Endothelial cell (in vitro differentiated cells): ENCODE results near the gene ADARB2. TPM values are rescaled to one million over a fixed set of nuclear protein-coding genes. Genes with fewer than 3 reads are reported as not detected.

ENCODE experiments used
- DNase-seq: peaks from one replicate; pipeline ENCODE4 v3.0.0; 2021; ENCODE audit warnings: low spot score
- H3K27ac Mint-ChIP-seq: one replicate; pipeline ENCODE4 v1.8.0; 2021; ENCODE audit warnings: mixed read lengths, inconsistent platforms; ENCODE audit not compliant: unreplicated experiment
- H3K27me3 Mint-ChIP-seq: one replicate; pipeline ENCODE4 v1.8.0; 2021; ENCODE audit warnings: mild to moderate bottlenecking, moderate library complexity, mixed read lengths, inconsistent platforms; ENCODE audit not compliant: unreplicated experiment
- H3K36me3 Mint-ChIP-seq: one replicate; pipeline ENCODE4 v1.8.0; 2021; ENCODE audit warnings: mild to moderate bottlenecking, low read depth, mixed read lengths, inconsistent platforms; ENCODE audit not compliant: unreplicated experiment
- H3K4me1 Mint-ChIP-seq: one replicate; pipeline ENCODE4 v1.8.0; 2021; ENCODE audit warnings: mild to moderate bottlenecking, mixed read lengths, inconsistent platforms; ENCODE audit not compliant: unreplicated experiment
- H3K4me3 Mint-ChIP-seq: one replicate; pipeline ENCODE4 v1.8.0; 2021; ENCODE audit warnings: mild to moderate bottlenecking, mixed read lengths, inconsistent platforms; ENCODE audit not compliant: unreplicated experiment
- H3K9me3 Mint-ChIP-seq: one replicate; pipeline ENCODE4 v1.8.0; 2021; ENCODE audit warnings: mixed read lengths, inconsistent platforms; ENCODE audit not compliant: unreplicated experiment
- total RNA-seq: library from RNA; stranded (reverse); fragmentation: NEBNext Ultra II Directional; extraction: Animal tissue kit (Norgen Biotek cat#: 25700); gene quantifications from one replicate; pipeline ENCODE4 v1.2.1, GENCODE V29; 2021; ENCODE audit not compliant: unreplicated experiment
- TF ChIP-seq, protein P1 (sequence below): fragments of 200-600 bp; sonication (generic); IDR thresholded peaks from one replicate; pipeline ENCODE4 v1.5.0; 2021; ENCODE audit warnings: antibody characterized with exemption; ENCODE audit not compliant: unreplicated experiment

The ADARB2 gene
- total RNA-seq, 1 donor from 2014 or later, result 54.9 TPM

DNA sequence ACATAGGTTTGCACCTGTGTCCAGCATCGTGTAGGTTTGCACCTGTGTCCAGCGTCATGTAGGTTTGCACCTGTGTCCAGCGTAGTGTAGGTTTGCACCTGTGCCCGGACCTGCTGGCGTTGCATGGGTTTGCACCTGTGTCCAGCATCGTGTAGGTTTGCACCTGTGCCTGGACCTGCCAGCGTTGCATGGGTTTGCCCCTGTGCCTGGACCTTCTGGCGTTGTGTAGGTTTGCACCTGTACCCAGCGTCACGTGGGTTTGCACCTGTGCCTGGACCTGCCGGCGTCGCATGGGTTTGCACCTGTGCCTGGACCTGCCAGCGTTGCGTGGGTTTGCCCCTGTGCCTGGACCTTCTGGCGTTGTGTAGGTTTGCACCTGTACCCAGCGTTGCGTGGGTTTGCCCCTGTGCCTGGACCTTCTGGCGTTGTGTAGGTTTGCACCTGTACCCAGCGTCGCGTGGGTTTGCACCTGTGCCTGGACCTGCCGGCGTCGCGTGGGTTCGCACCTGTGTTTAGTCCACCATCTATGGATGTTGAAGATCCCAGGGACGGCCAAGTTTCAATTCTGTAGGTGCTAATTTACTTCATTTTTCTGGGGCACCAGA is 523.2 kb downstream of the ADARB2 start:
- Mint-ChIP-seq H3K36me3 (peaks cover 20% of the 10 kb centered on the region), H3K4me1 (no peaks in the 10 kb centered on the region), H3K27me3 (peaks cover 11% of the 10 kb centered on the region), H3K4me3 (no peak overlapping the region), H3K27ac (no peak overlapping the region), H3K9me3 (no peaks in the 10 kb centered on the region)
- TF ChIP-seq, protein P1, sequence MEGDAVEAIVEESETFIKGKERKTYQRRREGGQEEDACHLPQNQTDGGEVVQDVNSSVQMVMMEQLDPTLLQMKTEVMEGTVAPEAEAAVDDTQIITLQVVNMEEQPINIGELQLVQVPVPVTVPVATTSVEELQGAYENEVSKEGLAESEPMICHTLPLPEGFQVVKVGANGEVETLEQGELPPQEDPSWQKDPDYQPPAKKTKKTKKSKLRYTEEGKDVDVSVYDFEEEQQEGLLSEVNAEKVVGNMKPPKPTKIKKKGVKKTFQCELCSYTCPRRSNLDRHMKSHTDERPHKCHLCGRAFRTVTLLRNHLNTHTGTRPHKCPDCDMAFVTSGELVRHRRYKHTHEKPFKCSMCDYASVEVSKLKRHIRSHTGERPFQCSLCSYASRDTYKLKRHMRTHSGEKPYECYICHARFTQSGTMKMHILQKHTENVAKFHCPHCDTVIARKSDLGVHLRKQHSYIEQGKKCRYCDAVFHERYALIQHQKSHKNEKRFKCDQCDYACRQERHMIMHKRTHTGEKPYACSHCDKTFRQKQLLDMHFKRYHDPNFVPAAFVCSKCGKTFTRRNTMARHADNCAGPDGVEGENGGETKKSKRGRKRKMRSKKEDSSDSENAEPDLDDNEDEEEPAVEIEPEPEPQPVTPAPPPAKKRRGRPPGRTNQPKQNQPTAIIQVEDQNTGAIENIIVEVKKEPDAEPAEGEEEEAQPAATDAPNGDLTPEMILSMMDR, result no peak
- DNase-seq, result no peak

DNA sequence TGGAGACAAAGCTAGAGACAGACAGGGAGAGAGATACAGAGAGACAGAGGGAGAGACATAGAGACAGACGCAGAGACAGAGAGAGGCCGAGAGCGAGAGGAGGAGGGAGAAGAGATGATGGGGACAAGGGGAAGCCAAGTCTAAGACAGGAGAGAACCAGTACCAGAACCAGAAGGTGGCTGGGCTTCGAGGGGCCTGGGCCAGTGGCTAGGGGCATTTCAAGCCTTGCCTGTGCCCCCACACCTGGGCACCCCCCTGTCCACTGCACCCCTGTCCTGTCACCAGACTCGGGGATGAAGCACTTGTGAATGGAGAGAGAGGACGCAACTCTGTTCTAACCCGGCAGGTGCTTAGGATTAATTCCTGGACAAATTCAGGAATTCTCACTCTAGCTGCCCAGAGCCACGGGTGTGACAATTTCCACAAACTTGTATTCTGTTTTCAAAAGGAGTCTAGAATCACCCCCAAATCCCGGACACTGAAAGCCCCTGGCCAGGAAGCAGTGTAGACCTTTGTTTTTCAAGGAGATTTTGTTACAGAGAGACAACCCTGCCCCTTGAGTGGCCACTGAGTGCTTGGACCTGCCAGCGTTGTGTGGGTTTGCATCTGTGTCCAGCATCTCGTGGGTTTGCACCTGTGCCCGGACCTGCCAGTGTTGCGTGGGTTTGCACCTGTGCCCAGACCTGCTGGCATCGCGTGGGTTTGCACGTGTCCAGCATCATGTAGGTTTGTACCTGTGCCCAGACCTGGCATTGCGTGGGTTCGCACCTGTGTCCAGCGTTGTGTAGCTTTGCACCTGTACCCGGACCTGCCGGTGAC is 523.9 kb downstream of the ADARB2 start:
- Mint-ChIP-seq H3K9me3 (no peaks in the 10 kb centered on the region), H3K27me3 (peaks cover 11% of the 10 kb centered on the region), H3K36me3 (peaks cover 20% of the 10 kb centered on the region), H3K27ac (no peak overlapping the region), H3K4me1 (no peaks in the 10 kb centered on the region), H3K4me3 (no peak overlapping the region)
- TF ChIP-seq, protein P1, result no peak
- DNase-seq, result no peak

DNA sequence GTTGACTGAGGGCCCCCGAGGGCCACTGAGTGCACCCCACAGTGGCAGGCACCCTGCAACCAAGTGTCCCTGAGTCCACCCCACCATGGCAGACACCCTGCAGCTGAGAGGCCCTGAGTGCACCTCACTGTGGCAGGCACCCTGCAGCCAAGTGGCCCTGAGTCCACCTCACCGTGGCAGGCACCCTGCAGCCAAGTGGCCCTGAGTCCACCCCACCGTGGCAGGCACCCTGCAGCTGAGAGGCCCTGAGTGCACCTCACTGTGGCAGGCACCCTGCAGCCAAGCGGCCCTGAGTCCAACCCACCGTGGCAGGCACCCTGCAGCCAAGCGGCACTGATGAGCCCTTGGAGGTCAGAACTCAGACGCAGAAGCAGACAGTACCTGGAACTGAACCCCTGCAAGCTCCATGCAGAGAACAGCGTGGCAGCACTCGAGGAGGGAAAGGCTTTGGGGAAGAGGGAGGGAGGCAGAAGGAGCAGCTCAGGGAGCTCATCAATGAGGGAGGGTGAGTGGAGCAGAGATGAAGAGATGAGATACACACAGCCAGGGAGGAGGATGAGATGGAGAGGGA is 524.7 kb downstream of the ADARB2 start:
- H3K27ac Mint-ChIP-seq, result no peak overlapping the region
- no peaks in the 10 kb centered on the region for H3K9me3 Mint-ChIP-seq
- TF ChIP-seq, protein P1, result no peak
- H3K36me3 Mint-ChIP-seq, result peaks cover 20% of the 10 kb centered on the region
- no peaks in the 10 kb centered on the region for H3K4me1 Mint-ChIP-seq
- DNase-seq, result no peak
- peaks cover 11% of the 10 kb centered on the region for H3K27me3 Mint-ChIP-seq
- no peak overlapping the region for H3K4me3 Mint-ChIP-seq

DNA sequence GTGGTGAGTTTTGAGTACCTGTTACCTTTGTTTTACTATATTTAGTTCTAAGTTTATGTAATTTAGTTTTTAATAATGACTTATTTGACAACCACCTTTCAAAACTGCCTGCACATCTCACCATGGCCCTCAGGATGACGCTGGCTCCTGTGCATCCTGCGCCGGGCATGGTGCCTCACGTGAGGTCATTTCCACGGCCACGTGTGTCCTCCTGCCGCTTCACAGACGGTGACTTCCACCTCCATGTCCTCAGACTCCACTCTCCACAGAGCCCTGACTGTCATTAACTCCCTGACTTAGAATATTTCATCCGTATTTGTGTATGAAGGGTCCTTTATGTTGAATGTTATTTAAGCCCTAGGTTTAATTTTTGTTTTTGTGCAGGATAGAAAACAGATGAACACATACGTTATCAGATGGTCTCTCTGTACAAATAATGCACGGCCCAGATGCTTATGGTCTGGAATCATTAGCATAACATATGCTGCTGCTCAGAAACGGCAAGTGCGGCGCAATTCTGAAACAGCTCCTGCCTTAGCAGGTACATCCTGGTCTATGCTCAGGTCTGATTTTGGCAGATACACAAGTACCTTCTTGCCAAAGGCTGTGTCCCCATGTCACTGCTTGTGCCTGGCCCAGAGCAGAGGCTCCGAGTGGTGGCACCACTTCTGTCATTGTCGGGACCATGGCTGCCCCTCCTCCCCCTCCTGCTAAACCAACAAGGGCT is 525.3 kb downstream of the ADARB2 start:
- no peak overlapping the region for H3K4me3 Mint-ChIP-seq
- no peak overlapping the region for H3K27ac Mint-ChIP-seq
- TF ChIP-seq, protein P1, result no peak
- no peaks in the 10 kb centered on the region for H3K9me3 Mint-ChIP-seq
- H3K4me1 Mint-ChIP-seq, result no peaks in the 10 kb centered on the region
- peaks cover 20% of the 10 kb centered on the region for H3K36me3 Mint-ChIP-seq
- peaks cover 11% of the 10 kb centered on the region for H3K27me3 Mint-ChIP-seq
- DNase-seq, result no peak
